CD4-positive, alpha-beta T cell (primary cell): Measurements from ENCODE around the gene FKBP15. TPM values are rescaled to one million over a fixed set of nuclear protein-coding genes. Genes with fewer than 3 reads are reported as not detected.
"Not testable (repeated sequence)": the region's sequence is repeated elsewhere in the genome, so short reads cannot be mapped to it uniquely, and the experiment has no call there.

Experiments
- ATAC-seq: fragments of 200-7000 bp; cut with Tn5 transposase; one replicate; pipeline ENCODE4 v1.10.0; 2022; ENCODE audit warnings: mild to moderate bottlenecking; ENCODE audit not compliant: poor library complexity
- CTCF ChIA-PET: fragments of 350-600 bp; sonication (Branson Sonifier 250); formaldehyde crosslinking; loops from one replicate; lab custom pipeline; 2021; ENCODE audit warnings: antibody characterized with exemption, inconsistent platforms; lab: Charles Lee
- POLR2A ChIA-PET: fragments of 350-600 bp; sonication (Branson Sonifier 250); formaldehyde crosslinking; loops from one replicate; lab custom pipeline; 2021; ENCODE audit warnings: antibody characterized with exemption, inconsistent platforms; lab: Charles Lee
- DNase-seq, 14 experiments: peaks; one replicate each; pipeline ENCODE4 v3.0.0-alpha.2; 2013 to 2020; ENCODE audit warnings: mixed read lengths in 2 of 14
- H3K27ac ChIP-seq, 2 donors: one replicate each; pipeline versions ENCODE4 v1.5.1 to v1.7.0; 2013; ENCODE audit warnings: low read length in 2 of 2, low read depth in 1 of 2, mild to moderate bottlenecking in 1 of 2
- H3K27me3 ChIP-seq, 2 experiments: 1 replicate in 1 of 2; 2 replicates in 1 of 2; pipeline versions ENCODE4 v1.6.1 to v1.7.0; 2013; ENCODE audit warnings: low read length in 2 of 2, control low read depth in 1 of 2, mild to moderate bottlenecking in 1 of 2, moderate library complexity in 1 of 2; ENCODE audit not compliant: insufficient read depth in 2 of 2, control insufficient read depth in 1 of 2
- H3K36me3 ChIP-seq: one replicate; pipeline ENCODE4 v1.6.1; 2013; ENCODE audit warnings: low read length, control low read depth; ENCODE audit not compliant: insufficient read depth
- H3K4me1 ChIP-seq: one replicate; pipeline ENCODE4 v1.6.1; 2013; ENCODE audit warnings: low read length, control low read depth; ENCODE audit not compliant: insufficient read depth
- H3K4me3 ChIP-seq: one replicate; pipeline ENCODE4 v1.5.1; 2013; ENCODE audit warnings: mild to moderate bottlenecking, low read length, moderate library complexity
- H3K9me3 ChIP-seq, 2 experiments: 1 replicate in 1 of 2; 2 replicates in 1 of 2; pipeline versions ENCODE4 v1.6.1 to v1.7.0; 2013; ENCODE audit warnings: low read length in 2 of 2, mild to moderate bottlenecking in 2 of 2, control low read depth in 1 of 2, moderate library complexity in 1 of 2; ENCODE audit not compliant: control insufficient read depth in 1 of 2, insufficient read depth in 1 of 2
- H3K27ac Mint-ChIP-seq: one replicate; pipeline ENCODE4 v1.8.0; 2020; ENCODE audit warnings: mixed read lengths
- H3K27me3 Mint-ChIP-seq: one replicate; pipeline ENCODE4 v1.8.0; 2021; ENCODE audit warnings: mixed read lengths
- H3K36me3 Mint-ChIP-seq: one replicate; pipeline ENCODE4 v1.8.0; 2021; ENCODE audit warnings: low read depth, mixed read lengths
- H3K4me1 Mint-ChIP-seq: one replicate; pipeline ENCODE4 v1.8.0; 2021; ENCODE audit warnings: low read depth, mixed read lengths
- H3K4me3 Mint-ChIP-seq: one replicate; pipeline ENCODE4 v1.8.0; 2020; ENCODE audit warnings: mild to moderate bottlenecking, mixed read lengths
- H3K9me3 Mint-ChIP-seq: one replicate; pipeline ENCODE4 v1.8.0; 2020; ENCODE audit warnings: mixed read lengths
- intact Hi-C, 2 experiments: fragments of 100-400 bp; cut with DNase I in 1 of 2; cut with micrococcal nuclease in 1 of 2; formaldehyde crosslinking; loops; one replicate each; pipeline versions ENCODE4 v1.15.1 to v1.9.0; 2023 to 2025; cut with DNase I, micrococcal nuclease
- total RNA-seq, 174 experiments: library from RNA in 2 of 174; stranded (reverse) in 2 of 174; gene quantifications; one replicate each; pipeline ENCODE4 v1.2.3 and lab custom pipeline; 2021 to 2026
- TF ChIP-seq, protein P1 (sequence below): fragments of 200-600 bp; IDR thresholded peaks from one replicate; pipeline ENCODE4 v1.8.0; 2022; ENCODE audit warnings: antibody characterized with exemption, mild to moderate bottlenecking

Gene FKBP15
- total RNA-seq, 2 experiments from 2014 or later, result 11.9 to 14.2 TPM

DNA sequence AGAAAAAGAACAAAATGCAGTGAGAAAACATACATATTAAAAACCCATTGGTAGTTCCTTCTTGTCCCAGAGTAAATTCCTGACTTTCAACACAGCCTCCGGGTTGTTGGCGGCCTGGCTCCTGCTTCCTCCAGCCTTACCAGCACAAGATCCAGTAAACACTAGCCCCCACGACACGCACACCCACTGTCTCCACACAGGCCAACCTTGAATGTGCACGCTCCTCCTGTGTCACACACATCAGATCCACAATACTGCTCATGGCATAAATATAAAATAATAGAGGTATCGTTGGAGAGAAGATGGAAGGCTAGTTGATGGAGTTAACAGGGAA is 72.7 kb downstream of the FKBP15 start:
- H3K4me1 Mint-ChIP-seq, result peaks cover 21% of the 10 kb centered on the region
- TF ChIP-seq, protein P1, sequence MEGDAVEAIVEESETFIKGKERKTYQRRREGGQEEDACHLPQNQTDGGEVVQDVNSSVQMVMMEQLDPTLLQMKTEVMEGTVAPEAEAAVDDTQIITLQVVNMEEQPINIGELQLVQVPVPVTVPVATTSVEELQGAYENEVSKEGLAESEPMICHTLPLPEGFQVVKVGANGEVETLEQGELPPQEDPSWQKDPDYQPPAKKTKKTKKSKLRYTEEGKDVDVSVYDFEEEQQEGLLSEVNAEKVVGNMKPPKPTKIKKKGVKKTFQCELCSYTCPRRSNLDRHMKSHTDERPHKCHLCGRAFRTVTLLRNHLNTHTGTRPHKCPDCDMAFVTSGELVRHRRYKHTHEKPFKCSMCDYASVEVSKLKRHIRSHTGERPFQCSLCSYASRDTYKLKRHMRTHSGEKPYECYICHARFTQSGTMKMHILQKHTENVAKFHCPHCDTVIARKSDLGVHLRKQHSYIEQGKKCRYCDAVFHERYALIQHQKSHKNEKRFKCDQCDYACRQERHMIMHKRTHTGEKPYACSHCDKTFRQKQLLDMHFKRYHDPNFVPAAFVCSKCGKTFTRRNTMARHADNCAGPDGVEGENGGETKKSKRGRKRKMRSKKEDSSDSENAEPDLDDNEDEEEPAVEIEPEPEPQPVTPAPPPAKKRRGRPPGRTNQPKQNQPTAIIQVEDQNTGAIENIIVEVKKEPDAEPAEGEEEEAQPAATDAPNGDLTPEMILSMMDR, result no peak

GRCh38 chr9:113143432-113144227 is 77.4 kb downstream of the FKBP15 start:
- TF ChIP-seq, protein P1, result no peak
- Mint-ChIP-seq H3K4me3 (no peak overlapping the region), H3K27me3 (peaks cover 43% of the 10 kb centered on the region), H3K4me1 (no peaks in the 10 kb centered on the region), H3K9me3 (peaks cover 9% of the 10 kb centered on the region), H3K36me3 (no peaks in the 10 kb centered on the region), H3K27ac (no peak overlapping the region)
- Histone ChIP-seq H3K27ac (no peak overlapping the region), H3K4me1 (no peaks in the 10 kb centered on the region), H3K4me3 (no peak overlapping the region), H3K27me3 (peaks cover 3 to 15% of the 10 kb centered on the region in 2 experiments), H3K9me3 (peaks cover 0 to 3% of the 10 kb centered on the region in 2 experiments), H3K36me3 (no peaks in the 10 kb centered on the region)
- CTCF ChIA-PET, result no interaction called here
- DNase-seq, result no peak
- ATAC-seq, result no peak
- POLR2A ChIA-PET, result no interaction called here
- intact Hi-C loops, result no loop called here

More for the DNA sequence above, 72.7 kb downstream of the FKBP15 start:
- Histone ChIP-seq H3K9me3 (no peaks in the 10 kb centered on the region), H3K36me3 (no peaks in the 10 kb centered on the region), H3K4me3 (no peak overlapping the region), H3K27me3 (peaks cover 3 to 9% of the 10 kb centered on the region in 2 experiments), H3K4me1 (peaks cover 16% of the 10 kb centered on the region), H3K27ac (no peak overlapping the region)
- no peaks in the 10 kb centered on the region for H3K36me3 Mint-ChIP-seq
- DNase-seq (no peak), ATAC-seq (no peak)
- H3K27ac Mint-ChIP-seq, result no peak overlapping the region
- peak overlapping the region; percentile 6 for H3K4me3 Mint-ChIP-seq
- POLR2A ChIA-PET, result no interaction called here
- H3K27me3 Mint-ChIP-seq, result peaks cover 27% of the 10 kb centered on the region
- CTCF ChIA-PET, result no interaction called here
- intact Hi-C loops, result no loop called here
- no peaks in the 10 kb centered on the region for H3K9me3 Mint-ChIP-seq

DNA sequence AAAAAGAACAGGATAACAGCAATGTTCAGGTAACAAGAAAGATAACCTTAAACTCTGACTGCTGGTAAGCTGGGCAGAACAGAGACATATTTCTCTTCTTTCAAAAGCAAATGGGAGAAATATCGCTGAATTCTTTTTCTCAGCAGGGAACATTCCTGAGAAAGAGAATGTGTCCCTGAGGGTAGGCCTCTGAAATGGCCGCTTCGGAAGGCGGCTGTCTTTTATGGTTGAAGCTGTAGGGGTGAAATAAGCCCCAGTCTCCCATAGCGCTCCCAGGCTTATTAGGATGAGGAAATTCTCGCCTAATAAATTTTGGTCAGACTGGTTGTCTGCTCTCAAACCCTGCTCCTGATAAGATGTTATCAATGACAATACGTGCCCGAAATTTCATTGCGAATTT is 80.2 kb downstream of the FKBP15 start:
- H3K36me3 Mint-ChIP-seq, H3K27ac Mint-ChIP-seq, H3K27ac ChIP-seq, H3K4me3 ChIP-seq, H3K9me3 Mint-ChIP-seq, H3K4me1 Mint-ChIP-seq, H3K9me3 ChIP-seq, ATAC-seq, H3K4me3 Mint-ChIP-seq, H3K4me1 ChIP-seq, DNase-seq, POLR2A ChIA-PET, CTCF ChIA-PET, H3K36me3 ChIP-seq, intact Hi-C loops: not testable (repeated sequence)
- H3K27me3 ChIP-seq, result peaks cover 5 to 12% of the 10 kb centered on the region in 2 experiments
- H3K27me3 Mint-ChIP-seq, result peaks cover 40% of the 10 kb centered on the region

GRCh38 chr9:113139953-113140352 is 81.1 kb downstream of the FKBP15 start:
- no peak overlapping the region for H3K27ac ChIP-seq
- POLR2A ChIA-PET, result no interaction called here
- CTCF ChIA-PET, result no interaction called here
- no peak overlapping the region for H3K4me3 ChIP-seq
- TF ChIP-seq, protein P1, result no peak
- Mint-ChIP-seq H3K4me1 (no peaks in the 10 kb centered on the region), H3K9me3 (peaks cover 9% of the 10 kb centered on the region), H3K27me3 (peaks cover 36% of the 10 kb centered on the region), H3K4me3 (no peak overlapping the region), H3K27ac (no peak overlapping the region), H3K36me3 (no peaks in the 10 kb centered on the region)
- no peak for DNase-seq
- intact Hi-C loops, result no loop called here
- no peak for ATAC-seq
- H3K27me3 ChIP-seq, result peaks cover 4 to 11% of the 10 kb centered on the region in 2 experiments
- H3K4me1 ChIP-seq, result no peaks in the 10 kb centered on the region
- H3K9me3 ChIP-seq, result peaks cover 0 to 3% of the 10 kb centered on the region in 2 experiments
- no peaks in the 10 kb centered on the region for H3K36me3 ChIP-seq
